NCI-H1436 treated with DMSO at 0.1 percent for 48 hours (cell line): Measurements from ENCODE around the gene LAMC1.

Source experiments
- DNase-seq: peaks from one replicate; lab custom pipeline; 2025; lab: John Stamatoyannopoulos, UW

The LAMC1 gene

GRCh38 chr1:183194527-183195141 is 171.4 kb downstream of the LAMC1 start:
- no peak for DNase-seq

GRCh38 chr1:183195142-183195574 is 171.9 kb downstream of the LAMC1 start:
- DNase-seq: no peak
